Progenitor cell of endocrine pancreas (in vitro differentiated cells): Measurements from ENCODE around the gene SLC30A10. TPM values are rescaled to one million over a fixed set of nuclear protein-coding genes. Genes with fewer than 3 reads are reported as not detected.
"Not testable (repeated sequence)": the region's sequence is repeated elsewhere in the genome, so short reads cannot be mapped to it uniquely, and the experiment has no call there.

ENCODE experiments used
- DNase-seq: peaks from one replicate; pipeline ENCODE4 v3.0.0; 2021; ENCODE audit warnings: low spot score; ENCODE audit not compliant: unreplicated experiment
- H3K27ac Mint-ChIP-seq: 2 replicates; pipeline ENCODE4 v1.8.0; 2021; ENCODE audit warnings: mild to moderate bottlenecking, moderate library complexity, mixed read lengths
- H3K27me3 Mint-ChIP-seq: 2 replicates; pipeline ENCODE4 v1.8.0; 2021; ENCODE audit warnings: mixed read lengths
- H3K36me3 Mint-ChIP-seq: 2 replicates; pipeline ENCODE4 v1.8.0; 2022; ENCODE audit warnings: mixed read lengths; ENCODE audit not compliant: insufficient read depth
- H3K4me1 Mint-ChIP-seq: 2 replicates; pipeline ENCODE4 v1.8.0; 2021; ENCODE audit warnings: low read depth, mixed read lengths
- H3K4me3 Mint-ChIP-seq: 2 replicates; pipeline ENCODE4 v1.8.0; 2021; ENCODE audit warnings: low read depth, mild to moderate bottlenecking, moderate library complexity, mixed read lengths
- H3K9me3 Mint-ChIP-seq: 2 replicates; pipeline ENCODE4 v1.8.0; 2021; ENCODE audit warnings: low read depth, mixed read lengths
- total RNA-seq: library from RNA; stranded (reverse); gene quantifications from 2 replicates; pipeline ENCODE4 v1.2.1, GENCODE V29; 2021
- TF ChIP-seq, protein P1 (sequence below): fragments of 200-600 bp; sonication (generic); IDR thresholded peaks from one replicate; pipeline ENCODE4 v1.5.0; 2021; ENCODE audit warnings: antibody characterized with exemption, mild to moderate bottlenecking; ENCODE audit not compliant: unreplicated experiment

The SLC30A10 gene
- total RNA-seq, 1 donor from 2014 or later, result 1.1 TPM

DNA sequence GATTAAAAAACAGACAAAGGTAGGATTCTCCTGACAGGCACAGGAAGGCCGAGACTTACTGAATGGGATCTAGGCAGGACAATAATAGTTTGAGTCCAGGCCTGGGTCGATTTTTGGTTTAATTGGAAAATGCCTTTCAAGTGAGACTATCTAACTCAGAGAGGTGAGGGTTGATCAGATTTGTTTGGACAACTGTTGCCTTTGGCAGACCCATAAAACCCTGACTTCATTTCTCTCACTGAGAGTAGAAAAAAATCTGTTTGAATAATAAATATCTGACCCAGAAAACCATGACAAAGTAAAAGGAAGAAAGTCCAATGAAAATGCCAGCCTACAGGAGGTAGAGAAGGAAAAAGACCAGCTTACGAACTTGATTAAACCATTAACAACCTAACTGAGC lies 12.3 kb upstream of the SLC30A10 start:
- no peaks in the 10 kb centered on the region for H3K36me3 Mint-ChIP-seq
- DNase-seq, result no peak
- TF ChIP-seq, protein P1, sequence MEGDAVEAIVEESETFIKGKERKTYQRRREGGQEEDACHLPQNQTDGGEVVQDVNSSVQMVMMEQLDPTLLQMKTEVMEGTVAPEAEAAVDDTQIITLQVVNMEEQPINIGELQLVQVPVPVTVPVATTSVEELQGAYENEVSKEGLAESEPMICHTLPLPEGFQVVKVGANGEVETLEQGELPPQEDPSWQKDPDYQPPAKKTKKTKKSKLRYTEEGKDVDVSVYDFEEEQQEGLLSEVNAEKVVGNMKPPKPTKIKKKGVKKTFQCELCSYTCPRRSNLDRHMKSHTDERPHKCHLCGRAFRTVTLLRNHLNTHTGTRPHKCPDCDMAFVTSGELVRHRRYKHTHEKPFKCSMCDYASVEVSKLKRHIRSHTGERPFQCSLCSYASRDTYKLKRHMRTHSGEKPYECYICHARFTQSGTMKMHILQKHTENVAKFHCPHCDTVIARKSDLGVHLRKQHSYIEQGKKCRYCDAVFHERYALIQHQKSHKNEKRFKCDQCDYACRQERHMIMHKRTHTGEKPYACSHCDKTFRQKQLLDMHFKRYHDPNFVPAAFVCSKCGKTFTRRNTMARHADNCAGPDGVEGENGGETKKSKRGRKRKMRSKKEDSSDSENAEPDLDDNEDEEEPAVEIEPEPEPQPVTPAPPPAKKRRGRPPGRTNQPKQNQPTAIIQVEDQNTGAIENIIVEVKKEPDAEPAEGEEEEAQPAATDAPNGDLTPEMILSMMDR, result no peak
- peaks cover 14% of the 10 kb centered on the region for H3K27me3 Mint-ChIP-seq
- peaks cover 3% of the 10 kb centered on the region for H3K9me3 Mint-ChIP-seq
- H3K4me3 Mint-ChIP-seq, result no peak overlapping the region
- H3K27ac Mint-ChIP-seq, result no peak overlapping the region
- no peaks in the 10 kb centered on the region for H3K4me1 Mint-ChIP-seq

DNA sequence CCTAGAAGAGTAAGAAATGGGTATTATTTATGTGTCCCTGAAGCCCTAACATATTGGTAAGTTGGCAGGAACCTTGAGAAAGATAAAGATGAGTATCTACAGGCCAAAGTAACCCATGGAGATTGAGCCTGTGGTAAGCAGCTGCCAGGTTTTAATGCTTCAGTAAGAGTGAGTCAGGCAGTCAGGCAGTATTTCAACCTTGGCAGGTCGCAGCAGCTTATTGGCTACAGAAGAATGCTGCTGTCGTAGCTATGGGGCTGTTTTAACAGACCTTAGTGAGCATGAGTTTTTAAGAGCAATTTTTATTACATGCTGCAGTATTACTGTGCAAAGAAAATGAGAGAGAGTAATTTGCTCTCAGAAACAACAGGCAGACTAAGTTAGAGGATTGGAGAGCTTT lies 10.3 kb upstream of the SLC30A10 start:
- Mint-ChIP-seq H3K4me1 (peaks cover 5% of the 10 kb centered on the region), H3K9me3 (peaks cover 3% of the 10 kb centered on the region), H3K36me3 (no peaks in the 10 kb centered on the region), H3K27me3 (peaks cover 14% of the 10 kb centered on the region), H3K4me3 (no peak overlapping the region), H3K27ac (no peak overlapping the region)
- TF ChIP-seq, protein P1, result no peak
- no peak for DNase-seq

DNA sequence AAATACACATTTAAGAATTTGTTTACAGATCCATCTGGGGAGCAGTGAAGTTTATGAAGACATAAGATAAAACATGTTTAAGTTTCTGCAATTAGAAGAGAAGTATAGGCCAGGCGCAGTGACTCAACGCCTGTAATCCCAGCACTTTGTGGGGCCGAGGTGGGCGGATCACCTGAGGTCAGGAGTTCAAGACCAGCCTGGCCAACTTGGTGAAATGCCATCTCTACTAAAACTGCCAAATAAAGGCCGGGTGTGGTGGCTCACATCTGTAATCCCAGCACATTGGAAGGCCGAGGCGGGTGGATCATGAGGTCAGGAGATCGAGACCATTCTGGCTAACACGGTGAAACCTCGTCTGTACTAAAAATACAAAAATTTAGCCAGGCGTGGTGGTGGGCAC lies 5.4 kb upstream of the SLC30A10 start:
- not testable (repeated sequence) for H3K9me3 Mint-ChIP-seq, H3K4me3 Mint-ChIP-seq, H3K27ac Mint-ChIP-seq, H3K4me1 Mint-ChIP-seq, DNase-seq, H3K36me3 Mint-ChIP-seq
- peaks cover 14% of the 10 kb centered on the region for H3K27me3 Mint-ChIP-seq

DNA sequence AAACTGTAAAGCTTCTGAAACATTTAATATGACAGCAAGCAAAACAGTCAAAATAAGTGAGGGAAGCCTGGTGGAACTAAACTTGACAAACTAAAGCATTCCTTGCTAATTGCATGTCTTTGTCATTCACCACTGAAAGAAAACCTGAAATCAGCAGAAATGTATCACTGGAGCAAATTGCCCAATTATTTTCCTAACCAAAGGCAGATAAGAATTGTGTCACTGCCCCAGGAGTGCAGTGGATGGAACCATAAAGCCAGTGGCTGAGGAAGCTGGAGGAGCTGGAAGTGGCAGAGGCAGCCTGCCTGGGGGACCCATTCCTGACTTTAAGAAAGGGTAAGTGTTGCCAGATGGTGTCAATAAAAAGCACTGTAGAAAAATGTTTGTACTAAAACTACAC lies 2.7 kb upstream of the SLC30A10 start:
- Mint-ChIP-seq H3K36me3 (no peaks in the 10 kb centered on the region), H3K4me3 (no peak overlapping the region), H3K27ac (no peak overlapping the region), H3K27me3 (peaks cover 31% of the 10 kb centered on the region), H3K4me1 (peaks cover 8% of the 10 kb centered on the region), H3K9me3 (no peaks in the 10 kb centered on the region)
- TF ChIP-seq, protein P1, result no peak
- DNase-seq, result no peak

DNA sequence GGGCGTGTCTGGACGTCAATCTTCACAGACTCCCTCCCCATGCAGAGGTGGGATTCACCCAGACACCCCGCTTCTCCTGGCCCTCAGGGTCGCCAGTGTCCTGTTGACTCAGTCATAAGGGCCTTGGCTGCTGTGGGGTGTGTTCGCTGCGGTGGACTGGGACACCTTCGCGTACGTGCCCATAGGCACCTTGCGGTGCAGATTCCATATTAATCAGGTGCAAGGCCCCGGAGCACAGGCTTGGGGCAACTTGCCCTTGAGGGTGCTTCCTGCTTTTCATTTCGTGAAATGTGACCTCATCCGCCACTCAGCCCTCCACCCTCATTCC lies 398 bp upstream of the SLC30A10 start:
- Mint-ChIP-seq H3K27ac (peak overlapping the region; percentile 85), H3K4me3 (peak overlapping the region; percentile 76), H3K9me3 (no peaks in the 10 kb centered on the region), H3K36me3 (no peaks in the 10 kb centered on the region), H3K27me3 (peaks cover 31% of the 10 kb centered on the region), H3K4me1 (peaks cover 3% of the 10 kb centered on the region)
- no peak for DNase-seq
- TF ChIP-seq, protein P1, result no peak

DNA sequence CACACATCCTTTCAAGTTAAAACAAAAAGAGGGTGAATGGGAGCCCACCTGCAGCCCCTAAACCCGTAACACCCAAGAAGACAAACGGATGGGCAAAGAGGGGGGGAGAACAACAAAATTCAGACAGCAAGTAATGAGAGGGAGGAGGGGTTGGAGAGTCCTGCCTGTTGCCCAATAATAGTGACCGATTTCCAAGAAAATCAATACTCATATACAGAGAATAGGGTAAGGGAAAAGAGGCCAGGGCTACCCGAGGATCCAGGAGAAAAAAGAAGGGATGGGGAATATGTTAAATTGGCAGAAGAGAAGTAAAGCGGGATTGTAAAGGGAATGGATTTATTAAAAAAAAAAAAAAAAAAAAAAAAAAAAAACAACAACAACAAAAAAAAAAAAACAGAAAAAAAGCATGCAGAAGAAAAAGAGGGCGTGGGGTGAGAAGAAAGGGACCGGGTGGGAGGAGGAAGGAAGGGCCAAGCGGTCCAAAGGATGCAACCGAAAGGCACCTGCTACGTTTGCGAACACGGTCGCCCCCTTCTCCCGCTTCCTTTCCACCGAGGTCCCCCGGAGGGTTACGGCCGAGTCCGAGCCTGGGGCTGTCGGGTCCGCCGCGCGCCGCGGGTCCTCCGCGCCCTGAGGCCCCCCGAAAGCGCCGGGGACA lies 930 bp downstream of the SLC30A10 start:
- H3K36me3 Mint-ChIP-seq, result no peaks in the 10 kb centered on the region
- H3K27ac Mint-ChIP-seq, result peak overlapping the region; percentile 93
- peaks cover 3% of the 10 kb centered on the region for H3K4me1 Mint-ChIP-seq
- H3K27me3 Mint-ChIP-seq, result peaks cover 31% of the 10 kb centered on the region
- H3K9me3 Mint-ChIP-seq, result no peaks in the 10 kb centered on the region
- TF ChIP-seq, protein P1, result no peak
- no peak for DNase-seq
- peak overlapping the region; percentile 82 for H3K4me3 Mint-ChIP-seq
